Measurements from ENCODE around the gene MAU2.

DNA sequence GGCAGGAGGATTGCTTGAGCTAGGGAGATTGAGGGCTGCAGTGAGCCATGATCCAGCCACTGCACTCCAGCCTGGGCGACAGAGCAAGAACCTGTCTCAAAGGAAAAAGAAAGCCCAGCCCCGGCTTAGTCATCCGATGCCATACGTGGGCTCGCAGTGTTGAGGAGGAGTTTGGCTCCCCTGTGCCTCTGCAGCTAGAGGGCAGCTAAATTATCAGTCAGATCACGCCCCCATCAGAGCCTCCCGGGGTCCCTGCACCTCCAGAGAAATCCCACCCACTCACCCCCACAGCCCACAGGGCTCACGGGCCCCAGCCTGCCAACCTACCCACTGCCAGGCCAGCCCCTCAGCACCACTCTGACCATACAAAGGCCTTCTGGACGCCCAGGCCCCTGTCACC is 27.6 kb downstream of the MAU2 start:
- TF ChIP-seq, protein P1, sequence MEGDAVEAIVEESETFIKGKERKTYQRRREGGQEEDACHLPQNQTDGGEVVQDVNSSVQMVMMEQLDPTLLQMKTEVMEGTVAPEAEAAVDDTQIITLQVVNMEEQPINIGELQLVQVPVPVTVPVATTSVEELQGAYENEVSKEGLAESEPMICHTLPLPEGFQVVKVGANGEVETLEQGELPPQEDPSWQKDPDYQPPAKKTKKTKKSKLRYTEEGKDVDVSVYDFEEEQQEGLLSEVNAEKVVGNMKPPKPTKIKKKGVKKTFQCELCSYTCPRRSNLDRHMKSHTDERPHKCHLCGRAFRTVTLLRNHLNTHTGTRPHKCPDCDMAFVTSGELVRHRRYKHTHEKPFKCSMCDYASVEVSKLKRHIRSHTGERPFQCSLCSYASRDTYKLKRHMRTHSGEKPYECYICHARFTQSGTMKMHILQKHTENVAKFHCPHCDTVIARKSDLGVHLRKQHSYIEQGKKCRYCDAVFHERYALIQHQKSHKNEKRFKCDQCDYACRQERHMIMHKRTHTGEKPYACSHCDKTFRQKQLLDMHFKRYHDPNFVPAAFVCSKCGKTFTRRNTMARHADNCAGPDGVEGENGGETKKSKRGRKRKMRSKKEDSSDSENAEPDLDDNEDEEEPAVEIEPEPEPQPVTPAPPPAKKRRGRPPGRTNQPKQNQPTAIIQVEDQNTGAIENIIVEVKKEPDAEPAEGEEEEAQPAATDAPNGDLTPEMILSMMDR (IDR thresholded peaks at IDR 0.05; ENCODE audit: insufficient read depth, low read depth, low read length) = no peak
- no peak for TF ChIP-seq EZH2 (IDR thresholded peaks at IDR 0.05; ENCODE audit: insufficient read depth, low read length)
